HT1080 (cell line): Measurements from ENCODE around the gene SPATS2. TPM values are rescaled to one million over a fixed set of nuclear protein-coding genes. Genes with fewer than 3 reads are reported as not detected.
A peak's percentile ranks its signal among the peaks of the same experiment; 100 is the strongest.
"Not testable (repeated sequence)": the region's sequence is repeated elsewhere in the genome, so short reads cannot be mapped to it uniquely, and the experiment has no call there.

Source experiments
- DNase-seq: peaks from one replicate; pipeline ENCODE4 v3.0.0-alpha.2; 2015; ENCODE audit warnings: low read depth
- total RNA-seq: library from RNA; depleted of rRNA; stranded (reverse); fragments of >200 nt; shearing (Covaris generic); gene quantifications from 2 replicates; pipeline ENCODE4 v1.2.3, GENCODE V29; 2014

SPATS2 gene
- total RNA-seq, 1 experiment from 2014 or later: 39.4 TPM

GRCh38 chr12:49349266-49349665 lies 18.0 kb upstream of the SPATS2 start:
- DNase-seq: no peak

- no peak for DNase-seq
Measured at GRCh38 chr12:49352351-49352750, 14.9 kb upstream of the SPATS2 start.

GRCh38 chr12:49355913-49356312 lies 11.3 kb upstream of the SPATS2 start:
- no peak for DNase-seq

GRCh38 chr12:49357103-49357678 lies 10.1 kb upstream of the SPATS2 start:
- DNase-seq: no peak

GRCh38 chr12:49358483-49359141 lies 8.7 kb upstream of the SPATS2 start:
- peak; percentile 75 for DNase-seq

- DNase-seq: no peak
Measured at GRCh38 chr12:49359671-49360070, 7.6 kb upstream of the SPATS2 start.

- no peak for DNase-seq
Measured at GRCh38 chr12:49362077-49362476, 5.2 kb upstream of the SPATS2 start.

GRCh38 chr12:49364989-49365388 lies 2.3 kb upstream of the SPATS2 start:
- peak; percentile 76 for DNase-seq

- DNase-seq: peak; percentile 86
Measured at GRCh38 chr12:49365542-49365941, 1.7 kb upstream of the SPATS2 start.

GRCh38 chr12:49366096-49366651 lies 1.1 kb upstream of the SPATS2 start:
- no peak for DNase-seq

- peak; percentile 96 for DNase-seq
Measured at GRCh38 chr12:49366652-49367380, 446 bp upstream of the SPATS2 start.

GRCh38 chr12:49368240-49368600 lies 958 bp downstream of the SPATS2 start:
- no peak for DNase-seq

- DNase-seq: no peak
Measured at GRCh38 chr12:49369411-49370145, 2.3 kb downstream of the SPATS2 start.

- DNase-seq: no peak
Measured at GRCh38 chr12:49370539-49370938, 3.3 kb downstream of the SPATS2 start.

- DNase-seq: no peak
Measured at GRCh38 chr12:49375406-49375805, 8.1 kb downstream of the SPATS2 start.

GRCh38 chr12:49377386-49377785 lies 10.1 kb downstream of the SPATS2 start:
- DNase-seq: no peak

- not testable (repeated sequence) for DNase-seq
Measured at GRCh38 chr12:49380184-49380583, 12.9 kb downstream of the SPATS2 start.

- no peak for DNase-seq
Measured at GRCh38 chr12:49388682-49389386, 21.6 kb downstream of the SPATS2 start.

GRCh38 chr12:49389387-49389703 lies 22.1 kb downstream of the SPATS2 start:
- no peak for DNase-seq

GRCh38 chr12:49397000-49397399 lies 29.7 kb downstream of the SPATS2 start:
- DNase-seq: no peak

GRCh38 chr12:49400304-49400703 lies 33.0 kb downstream of the SPATS2 start:
- no peak for DNase-seq
